GM23338 (cell line): ENCODE data around the gene IL6ST. TPM values are rescaled to one million over a fixed set of nuclear protein-coding genes. Genes with fewer than 3 reads are reported as not detected.

ENCODE experiments used
- ATAC-seq: fragments of 200-7000 bp; cut with Tn5 transposase; 3 replicates; pipeline ENCODE4 v1.9.1; 2020
- DNase-seq: peaks from one replicate; pipeline ENCODE4 v3.0.0-alpha.2; 2015; ENCODE audit warnings: low spot score
- H2AFZ ChIP-seq: fragments of 200-600 bp; sonication (generic); 2 replicates; pipeline ENCODE4 v1.8.0; 2016; ENCODE audit warnings: antibody characterized with exemption, mild to moderate bottlenecking, moderate library complexity
- H3F3A ChIP-seq: fragments of 200-600 bp; sonication (generic); replicated peaks from 2 replicates; pipeline ENCODE4 v1.8.0; 2017; ENCODE audit warnings: antibody characterized with exemption, mixed run types, low read depth
- H3K27ac ChIP-seq: fragments of 200-600 bp; sonication (generic); 2 replicates; pipeline ENCODE4 v1.6.1; 2016; ENCODE audit warnings: low read depth
- H3K27me3 ChIP-seq: fragments of 200-600 bp; sonication (generic); 2 replicates; pipeline ENCODE4 v1.8.0; 2016; ENCODE audit warnings: mild to moderate bottlenecking, mixed run types, moderate library complexity; ENCODE audit not compliant: insufficient read depth
- H3K36me3 ChIP-seq: fragments of 200-600 bp; sonication (generic); 2 replicates; pipeline ENCODE4 v1.8.0; 2016; ENCODE audit warnings: mild to moderate bottlenecking; ENCODE audit not compliant: insufficient read depth
- H3K4me1 ChIP-seq: fragments of 200-600 bp; sonication (generic); 2 replicates; pipeline ENCODE4 v1.8.0; 2016; ENCODE audit warnings: mild to moderate bottlenecking, moderate library complexity; ENCODE audit not compliant: insufficient read depth
- H3K4me2 ChIP-seq: fragments of 200-600 bp; sonication (generic); 2 replicates; pipeline ENCODE4 v1.7.1; 2017; ENCODE audit warnings: mixed run types
- H3K4me3 ChIP-seq: fragments of 200-600 bp; sonication (generic); 2 replicates; pipeline ENCODE4 v1.6.1; 2016; ENCODE audit warnings: mixed run types
- H3K79me2 ChIP-seq: fragments of 200-600 bp; sonication (generic); replicated peaks from 2 replicates; pipeline ENCODE4 v1.8.0; 2017; ENCODE audit warnings: mild to moderate bottlenecking; ENCODE audit not compliant: insufficient read depth
- H3K9me2 ChIP-seq: fragments of 200-600 bp; sonication (generic); 2 replicates; pipeline ENCODE4 v1.8.0; 2017; ENCODE audit not compliant: insufficient read depth
- H4K20me1 ChIP-seq: fragments of 200-600 bp; sonication (generic); replicated peaks from 2 replicates; pipeline ENCODE4 v1.8.0; 2017; ENCODE audit warnings: mild to moderate bottlenecking; ENCODE audit not compliant: insufficient read depth
- H3K27ac Mint-ChIP-seq: 2 replicates; pipeline ENCODE4 v1.8.0; 2020; ENCODE audit warnings: inconsistent platforms, mild to moderate bottlenecking, moderate library complexity, mixed read lengths
- H3K27me3 Mint-ChIP-seq: 3 replicates; pipeline ENCODE4 v1.8.0; 2022; ENCODE audit warnings: low read depth, mild to moderate bottlenecking, moderate library complexity, mixed read lengths, inconsistent platforms; ENCODE audit not compliant: insufficient read depth, poor library complexity
- H3K36me3 Mint-ChIP-seq: 3 replicates; pipeline ENCODE4 v1.8.0; 2021; ENCODE audit warnings: low read depth, mild to moderate bottlenecking, inconsistent platforms, moderate library complexity, mixed read lengths
- H3K4me1 Mint-ChIP-seq: 3 replicates; pipeline ENCODE4 v1.8.0; 2020; ENCODE audit warnings: mild to moderate bottlenecking, inconsistent platforms, mixed read lengths
- H3K4me3 Mint-ChIP-seq: 3 replicates; pipeline ENCODE4 v1.8.0; 2021; ENCODE audit warnings: moderate library complexity, mild to moderate bottlenecking, inconsistent platforms, mixed read lengths
- H3K9me3 Mint-ChIP-seq: 3 replicates; pipeline ENCODE4 v1.8.0; 2020; ENCODE audit warnings: moderate library complexity, mild to moderate bottlenecking, inconsistent platforms, mixed read lengths
- CREB1 ChIP-seq: fragments of 250-450 bp; sonication (Bioruptor Pico); IDR thresholded peaks from 2 replicates; pipeline ENCODE4 v1.5.0; 2020; ENCODE audit warnings: low read depth, mild to moderate bottlenecking, moderate library complexity
- CTCF ChIP-seq, 2 experiments: fragments of 200-600 bp in 1 of 2; sonication (generic) in 1 of 2; conservative IDR thresholded peaks; 2 replicates each; pipeline versions ENCODE4 v1.5.1 to v1.6.1; 2016 to 2017; ENCODE audit warnings: antibody characterized with exemption in 2 of 2, low read depth in 2 of 2, mild to moderate bottlenecking in 2 of 2, moderate library complexity in 1 of 2
- ETS1 ChIP-seq: IDR thresholded peaks from 2 replicates; pipeline ENCODE4 v1.6.1; 2016; ENCODE audit warnings: antibody characterized with exemption
- EZH2 ChIP-seq: fragments of 200-600 bp; sonication (generic); IDR thresholded peaks from one replicate; pipeline ENCODE4 v1.8.0; 2017; ENCODE audit warnings: antibody characterized with exemption, mild to moderate bottlenecking, low read depth; ENCODE audit not compliant: unreplicated experiment
- EZH2phosphoT487 ChIP-seq: fragments of 200-600 bp; sonication (generic); IDR thresholded peaks from one replicate; pipeline ENCODE4 v1.8.1; 2018; ENCODE audit warnings: antibody characterized with exemption; ENCODE audit not compliant: unreplicated experiment
- JUNB ChIP-seq: IDR thresholded peaks from one replicate; pipeline ENCODE4 v1.6.1; 2016; ENCODE audit warnings: antibody characterized with exemption; ENCODE audit not compliant: unreplicated experiment
- NANOG ChIP-seq: IDR thresholded peaks from 2 replicates; pipeline ENCODE4 v1.6.1; 2016; ENCODE audit warnings: antibody characterized with exemption, borderline replicate concordance
- POLR2AphosphoS5 ChIP-seq: IDR thresholded peaks from 2 replicates; pipeline ENCODE4 v1.6.1; 2016; ENCODE audit warnings: antibody characterized with exemption, low read depth
- REST ChIP-seq: IDR thresholded peaks from one replicate; pipeline ENCODE4 v1.6.1; 2018; ENCODE audit warnings: antibody characterized with exemption; ENCODE audit not compliant: unreplicated experiment
- STAT1 ChIP-seq: IDR thresholded peaks from one replicate; pipeline ENCODE4 v1.6.1; 2016; ENCODE audit warnings: antibody characterized with exemption; ENCODE audit not compliant: unreplicated experiment
- ZNF114 ChIP-seq: fragments of 250-450 bp; sonication (Bioruptor Pico); IDR thresholded peaks from 2 replicates; pipeline ENCODE4 v1.5.0; 2020; ENCODE audit warnings: mild to moderate bottlenecking, moderate library complexity
- ZNF331 ChIP-seq: fragments of 250-450 bp; sonication (Bioruptor Pico); IDR thresholded peaks from 2 replicates; pipeline ENCODE4 v1.5.0; 2020; ENCODE audit warnings: low read depth, mild to moderate bottlenecking, moderate library complexity
- ZNF462 ChIP-seq: fragments of 250-450 bp; sonication (Bioruptor Pico); IDR thresholded peaks from 2 replicates; pipeline ENCODE4 v1.5.0; 2020; ENCODE audit warnings: mild to moderate bottlenecking, moderate library complexity
- polyA plus RNA-seq: library from polyadenylated mRNA; unstranded; fragments of >200 nt; fragmentation: Nextera tagmentation; extraction: Ambion mirVana; gene quantifications from 2 replicates; pipeline ENCODE4 v1.2.1, GENCODE V29; 2016
- total RNA-seq: library from RNA; depleted of rRNA; stranded (reverse); fragments of >200 nt; shearing (Covaris generic); gene quantifications from 2 replicates; pipeline ENCODE4 v1.2.3, GENCODE V29; 2014

The IL6ST gene
- total and polyA plus RNA-seq, 2 experiments from 2014 or later: 6.7 to 9.8 TPM

- H3K27ac Mint-ChIP-seq: no peak overlapping the region
- Histone ChIP-seq H3K4me3 (no peak overlapping the region), H3K27ac (no peak overlapping the region), H3F3A (no peaks in the 10 kb centered on the region), H3K36me3 (no peaks in the 10 kb centered on the region; the same call in 1 of the 2 replicates), H3K27me3 (no peaks in the 10 kb centered on the region), H3K4me1 (no peaks in the 10 kb centered on the region), H4K20me1 (no peaks in the 10 kb centered on the region), H3K4me2 (no peak overlapping the region), H3K9me2 (peaks cover 3% of the 10 kb centered on the region; the same call in 1 of the 2 replicates), H3K79me2 (no peaks in the 10 kb centered on the region), H2AFZ (no peak overlapping the region)
- H3K4me1 Mint-ChIP-seq: no peaks in the 10 kb centered on the region
- H3K27me3 Mint-ChIP-seq: no peaks in the 10 kb centered on the region
- TF ChIP-seq EZH2phosphoT487 (no peak), REST (no peak), ZNF331 (CRISPR knock-in tag) (no peak), STAT1 (no peak), ETS1 (no peak), CREB1 (CRISPR knock-in tag) (no peak), ZNF462 (CRISPR knock-in tag) (no peak), CTCF (conservative IDR thresholded peaks at IDR 0.05; ENCODE audit: low read depth in 2 of 2) (no peak), JUNB (no peak), NANOG (no peak), EZH2 (no peak), POLR2AphosphoS5 (no peak), ZNF114 (CRISPR knock-in tag) (no peak)
- 0 out of 3 replicates have a peak, but pooled peaks cover 2% of the 10 kb centered on the region for H3K36me3 Mint-ChIP-seq
- ATAC-seq (no peak), DNase-seq (no peak)
- no peak overlapping the region for H3K4me3 Mint-ChIP-seq
- H3K9me3 Mint-ChIP-seq: no peaks in the 10 kb centered on the region
These were observed 10.1 kb upstream of the IL6ST start for GRCh38 chr5:56004874-56005273.
